GM13976 (cell line): ENCODE data around the gene COL11A2.

Experiments used
- DNase-seq: peaks from one replicate; pipeline ENCODE4 v3.0.0; 2012; ENCODE audit warnings: low spot score
- CTCF ChIP-seq: IDR thresholded peaks from 2 replicates; pipeline ENCODE4 v1.5.1; 2012; ENCODE audit warnings: borderline replicate concordance, mild to moderate bottlenecking; ENCODE audit not compliant: insufficient read depth; ENCODE audit errors: extremely low read depth, missing control alignments, control extremely low read depth
- in situ Hi-C: fragments of 300-500 bp; cut with MboI; formaldehyde crosslinking; loops from one replicate; pipeline ENCODE4 v1.12.0; 2022; ENCODE audit warnings: low sequenced_read_pairs, mixed read lengths, inconsistent platforms; ENCODE audit not compliant: unreplicated experiment

Gene COL11A2

GRCh38 chr6:33171016-33171879 is 21.0 kb downstream of the COL11A2 start:
- no peak for DNase-seq
- TF ChIP-seq CTCF: no peak
- in situ Hi-C loops: no loop called here

- in situ Hi-C loops: no loop called here
- no peak for TF ChIP-seq CTCF
- no peak for DNase-seq
These were observed 21.9 kb downstream of the COL11A2 start for GRCh38 chr6:33170176-33171015.

GRCh38 chr6:33169291-33170175 is 22.7 kb downstream of the COL11A2 start:
- in situ Hi-C loops: no loop called here
- TF ChIP-seq CTCF: no peak
- no peak for DNase-seq

- in situ Hi-C loops: no loop called here
- DNase-seq: no peak
- no peak for TF ChIP-seq CTCF
These were observed 23.6 kb downstream of the COL11A2 start for GRCh38 chr6:33168639-33169038.

DNA sequence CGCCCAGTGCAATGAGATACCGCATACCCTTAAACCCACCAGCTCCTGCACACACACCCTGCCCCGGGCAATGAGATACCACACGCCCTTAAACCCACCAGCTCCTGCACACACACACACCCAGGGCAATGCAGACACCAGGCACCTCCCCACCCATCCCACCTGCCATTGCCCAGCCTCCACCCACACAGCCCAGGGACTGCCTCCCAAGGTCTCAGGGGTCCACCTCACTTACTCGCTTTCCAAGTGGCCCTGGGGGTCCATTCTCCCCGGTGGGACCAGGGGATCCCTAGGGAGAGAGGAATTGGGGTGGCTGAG is 24.0 kb downstream of the COL11A2 start:
- in situ Hi-C loops: no loop called here
- no peak for TF ChIP-seq CTCF
- no peak for DNase-seq
